Dedifferentiated amniotic fluid mesenchymal stem cell (primary cell): ENCODE data around the gene ATP5F1E.
"Not testable (repeated sequence)": the region's sequence is repeated elsewhere in the genome, so short reads cannot be mapped to it uniquely, and the experiment has no call there.

Experiments used
- DNase-seq: peaks from one replicate; pipeline ENCODE4 v3.0.0-alpha.2; 2016; ENCODE audit errors: extremely low spot score

ATP5F1E gene

GRCh38 chr20:58990651-58991445 lies 41.3 kb downstream of the ATP5F1E start:
- no peak for DNase-seq

GRCh38 chr20:58989196-58989595 lies 42.9 kb downstream of the ATP5F1E start:
- no peak for DNase-seq

GRCh38 chr20:58988565-58988882 lies 43.6 kb downstream of the ATP5F1E start:
- no peak for DNase-seq

GRCh38 chr20:58987790-58988564 lies 44.2 kb downstream of the ATP5F1E start:
- no peak for DNase-seq

- DNase-seq: no peak
Measured at GRCh38 chr20:58986968-58987517, 45.1 kb downstream of the ATP5F1E start.

- DNase-seq: no peak
Measured at GRCh38 chr20:58986286-58986967, 45.7 kb downstream of the ATP5F1E start.

GRCh38 chr20:58985656-58986055 lies 46.5 kb downstream of the ATP5F1E start:
- no peak for DNase-seq

- no peak for DNase-seq
Measured at GRCh38 chr20:58984691-58985090, 47.4 kb downstream of the ATP5F1E start.

GRCh38 chr20:58983115-58983468 lies 49.0 kb downstream of the ATP5F1E start:
- not testable (repeated sequence) for DNase-seq

- DNase-seq: no peak
Measured at GRCh38 chr20:58982406-58983114, 49.6 kb downstream of the ATP5F1E start.

- no peak for DNase-seq
Measured at GRCh38 chr20:58981628-58982364, 50.3 kb downstream of the ATP5F1E start.

- DNase-seq: peak; percentile 66
Measured at GRCh38 chr20:58980711-58981627, 51.2 kb downstream of the ATP5F1E start, which contains the start of gene NELFCD. TSS of gene NELFCD (plus strand) at chr20:58981256. CDS start at chr20:58981310, 54 bp downstream.

- DNase-seq: no peak
Measured at GRCh38 chr20:58978351-58979190, 53.6 kb downstream of the ATP5F1E start.

GRCh38 chr20:58976061-58976730 lies 55.9 kb downstream of the ATP5F1E start:
- no peak for DNase-seq
